ENCODE measurements around the gene ADAM19. TPM values are rescaled to one million over a fixed set of nuclear protein-coding genes. Genes with fewer than 3 reads are reported as not detected.

Gene ADAM19
- total RNA-seq, 1 donor from 2014 or later: 11.5 TPM

GRCh38 chr5:157594675-157595459, 19.3 kb upstream of the ADAM19 start:
- Mint-ChIP-seq H3K9me3 (peaks cover 6% of the 10 kb centered on the region), H3K4me3 (no peak overlapping the region), H3K36me3 (no peaks in the 10 kb centered on the region), H3K27me3 (ENCODE audit: insufficient read depth, low read depth) (peaks cover 3% of the 10 kb centered on the region), H3K4me1 (peaks cover 18% of the 10 kb centered on the region), H3K27ac (peak overlapping the region; percentile 38)
- TF ChIP-seq CTCF (IDR thresholded peaks at IDR 0.05): no peak
- no peak for TF ChIP-seq EZH2phosphoT487 (IDR thresholded peaks at IDR 0.05)
- no peak for TF ChIP-seq EZH2 (IDR thresholded peaks at IDR 0.05)
- Histone ChIP-seq H4K20me1 (ENCODE audit: low read depth) (no peaks in the 10 kb centered on the region), H3K79me2 (ENCODE audit: low read depth) (no peaks in the 10 kb centered on the region), H2AFZ (replicated peaks) (no peak overlapping the region), H3K9ac (no peak overlapping the region), H3K4me1 (peaks cover 8% of the 10 kb centered on the region), H3K27me3 (no peaks in the 10 kb centered on the region), H3K27ac (no peak overlapping the region), H3K4me3 (no peak overlapping the region), H3K36me3 (no peaks in the 10 kb centered on the region), H3K9me3 (ENCODE audit: low read depth) (no peaks in the 10 kb centered on the region), H3F3A (ENCODE audit: low read depth) (no peaks in the 10 kb centered on the region), H3K4me2 (no peak overlapping the region)
- no peak for DNase-seq (ENCODE audit: low spot score)

DNA sequence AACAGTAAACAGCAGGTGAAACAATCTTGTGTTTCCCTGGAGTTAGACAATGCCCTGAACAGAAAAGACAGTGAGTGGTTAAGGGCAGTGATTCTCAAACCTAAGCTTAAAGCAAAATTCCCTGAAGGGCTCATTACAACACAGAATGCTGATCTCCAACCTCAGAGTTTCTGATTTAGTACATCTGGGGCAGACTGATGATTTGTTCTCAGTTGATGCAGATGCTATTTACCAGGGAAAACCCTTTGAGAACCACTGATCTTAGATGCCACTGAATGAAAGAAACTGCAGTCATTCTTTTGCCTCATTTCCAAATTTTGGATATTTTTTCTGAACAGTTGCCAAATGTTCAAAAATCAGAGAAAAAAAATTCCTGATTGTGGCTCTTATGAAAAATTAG, 18.7 kb upstream of the ADAM19 start:
- H3K9me3 ChIP-seq (ENCODE audit: low read depth): no peaks in the 10 kb centered on the region
- no peak for TF ChIP-seq EZH2 (IDR thresholded peaks at IDR 0.05)
- TF ChIP-seq EZH2phosphoT487 (IDR thresholded peaks at IDR 0.05): no peak
- no peak for TF ChIP-seq CTCF (IDR thresholded peaks at IDR 0.05)
- peak overlapping the region; percentile 19 for H3K4me2 ChIP-seq
- Mint-ChIP-seq H3K9me3 (peaks cover 6% of the 10 kb centered on the region), H3K27ac (no peak overlapping the region), H3K4me3 (no peak overlapping the region), H3K27me3 (ENCODE audit: insufficient read depth, low read depth) (peaks cover 3% of the 10 kb centered on the region), H3K4me1 (peaks cover 18% of the 10 kb centered on the region), H3K36me3 (no peaks in the 10 kb centered on the region)
- no peak overlapping the region for H2AFZ ChIP-seq (replicated peaks)
- no peak overlapping the region for H3K9ac ChIP-seq
- H3K79me2 ChIP-seq (ENCODE audit: low read depth): no peaks in the 10 kb centered on the region
- DNase-seq (ENCODE audit: low spot score): no peak
- H3F3A ChIP-seq (ENCODE audit: low read depth): no peaks in the 10 kb centered on the region
- H3K4me3 ChIP-seq: no peak overlapping the region
- H3K36me3 ChIP-seq: no peaks in the 10 kb centered on the region
- peaks cover 8% of the 10 kb centered on the region for H3K4me1 ChIP-seq
- no peak overlapping the region for H3K27ac ChIP-seq
- no peaks in the 10 kb centered on the region for H4K20me1 ChIP-seq (ENCODE audit: low read depth)
- H3K27me3 ChIP-seq: no peaks in the 10 kb centered on the region

GRCh38 chr5:157593052-157593757, 17.6 kb upstream of the ADAM19 start:
- Mint-ChIP-seq H3K4me1 (peaks cover 20% of the 10 kb centered on the region), H3K36me3 (no peaks in the 10 kb centered on the region), H3K27me3 (ENCODE audit: insufficient read depth, low read depth) (peaks cover 5% of the 10 kb centered on the region), H3K27ac (peak overlapping the region; percentile 3), H3K9me3 (peaks cover 6% of the 10 kb centered on the region), H3K4me3 (no peak overlapping the region)
- Histone ChIP-seq H3K9me3 (ENCODE audit: low read depth) (no peaks in the 10 kb centered on the region), H3K27me3 (no peaks in the 10 kb centered on the region), H4K20me1 (ENCODE audit: low read depth) (no peaks in the 10 kb centered on the region), H3K4me3 (no peak overlapping the region), H3K4me2 (no peak overlapping the region), H3K9ac (no peak overlapping the region), H3F3A (ENCODE audit: low read depth) (no peaks in the 10 kb centered on the region), H3K79me2 (ENCODE audit: low read depth) (no peaks in the 10 kb centered on the region), H3K4me1 (peaks cover 8% of the 10 kb centered on the region), H3K36me3 (no peaks in the 10 kb centered on the region), H3K27ac (no peak overlapping the region), H2AFZ (replicated peaks) (peak overlapping the region; percentile 26)
- DNase-seq (ENCODE audit: low spot score): no peak
- TF ChIP-seq CTCF (IDR thresholded peaks at IDR 0.05) (no peak), EZH2phosphoT487 (IDR thresholded peaks at IDR 0.05) (no peak), EZH2 (IDR thresholded peaks at IDR 0.05) (no peak)
